ENCODE results near the gene SIGLEC15. TPM values are rescaled to one million over a fixed set of nuclear protein-coding genes. Genes with fewer than 3 reads are reported as not detected.

The SIGLEC15 gene
- total and polyA plus RNA-seq, 12 donors, result 0.03 to 0.38 (median 0.20) TPM; not detected in 6

DNA sequence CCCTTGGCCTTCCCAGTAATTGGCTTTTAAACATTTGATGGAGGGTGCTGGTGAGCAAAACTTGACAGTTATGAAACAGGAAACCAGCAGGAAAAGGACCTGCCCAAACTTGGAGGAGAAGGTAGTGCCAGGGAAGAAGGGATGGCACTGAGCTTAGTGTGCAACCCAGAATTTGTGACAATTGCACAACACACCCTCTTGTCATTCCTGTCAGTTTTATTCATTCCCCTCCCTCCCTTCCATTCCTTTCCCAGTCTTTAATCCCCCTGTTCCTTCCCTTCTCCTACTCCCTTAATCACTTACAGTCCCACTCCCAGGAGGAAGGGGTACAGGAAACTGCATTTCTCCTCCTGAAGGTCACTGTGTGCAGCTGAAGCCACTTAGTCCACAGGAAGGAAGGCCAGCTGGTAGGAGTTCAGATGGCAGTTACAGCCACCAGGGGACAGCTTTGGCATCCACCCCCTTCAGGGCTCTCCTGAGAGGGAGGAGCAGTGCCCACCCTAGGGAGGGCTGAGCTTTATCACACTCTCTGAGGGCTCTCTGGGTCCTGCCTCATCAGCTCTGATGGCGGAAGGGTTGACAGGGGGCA is 24.0 kb upstream of the SIGLEC15 start:
- Histone ChIP-seq H3K4me3 (no peak overlapping the region), H3K9me3 (peaks cover 0 to 31% (median 5%) of the 10 kb centered on the region in 11 donors), H3K36me3 (no peaks in the 10 kb centered on the region), H3K27me3 (no peaks in the 10 kb centered on the region), H3K27ac (no peak overlapping the region), H3K4me1 (peaks cover 0 to 15% (median 0%) of the 10 kb centered on the region in 9 donors)
- intact Hi-C loops (cut with DNase I), result no loop called here
- WGBS, 2 donors, result 89% methylated on average over 1 of the region's 1 CpG
- no peak for ATAC-seq
- TF ChIP-seq, protein P1, sequence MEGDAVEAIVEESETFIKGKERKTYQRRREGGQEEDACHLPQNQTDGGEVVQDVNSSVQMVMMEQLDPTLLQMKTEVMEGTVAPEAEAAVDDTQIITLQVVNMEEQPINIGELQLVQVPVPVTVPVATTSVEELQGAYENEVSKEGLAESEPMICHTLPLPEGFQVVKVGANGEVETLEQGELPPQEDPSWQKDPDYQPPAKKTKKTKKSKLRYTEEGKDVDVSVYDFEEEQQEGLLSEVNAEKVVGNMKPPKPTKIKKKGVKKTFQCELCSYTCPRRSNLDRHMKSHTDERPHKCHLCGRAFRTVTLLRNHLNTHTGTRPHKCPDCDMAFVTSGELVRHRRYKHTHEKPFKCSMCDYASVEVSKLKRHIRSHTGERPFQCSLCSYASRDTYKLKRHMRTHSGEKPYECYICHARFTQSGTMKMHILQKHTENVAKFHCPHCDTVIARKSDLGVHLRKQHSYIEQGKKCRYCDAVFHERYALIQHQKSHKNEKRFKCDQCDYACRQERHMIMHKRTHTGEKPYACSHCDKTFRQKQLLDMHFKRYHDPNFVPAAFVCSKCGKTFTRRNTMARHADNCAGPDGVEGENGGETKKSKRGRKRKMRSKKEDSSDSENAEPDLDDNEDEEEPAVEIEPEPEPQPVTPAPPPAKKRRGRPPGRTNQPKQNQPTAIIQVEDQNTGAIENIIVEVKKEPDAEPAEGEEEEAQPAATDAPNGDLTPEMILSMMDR (IDR thresholded peaks at IDR 0.05), result no peak
- DNase-seq, result no peak

DNA sequence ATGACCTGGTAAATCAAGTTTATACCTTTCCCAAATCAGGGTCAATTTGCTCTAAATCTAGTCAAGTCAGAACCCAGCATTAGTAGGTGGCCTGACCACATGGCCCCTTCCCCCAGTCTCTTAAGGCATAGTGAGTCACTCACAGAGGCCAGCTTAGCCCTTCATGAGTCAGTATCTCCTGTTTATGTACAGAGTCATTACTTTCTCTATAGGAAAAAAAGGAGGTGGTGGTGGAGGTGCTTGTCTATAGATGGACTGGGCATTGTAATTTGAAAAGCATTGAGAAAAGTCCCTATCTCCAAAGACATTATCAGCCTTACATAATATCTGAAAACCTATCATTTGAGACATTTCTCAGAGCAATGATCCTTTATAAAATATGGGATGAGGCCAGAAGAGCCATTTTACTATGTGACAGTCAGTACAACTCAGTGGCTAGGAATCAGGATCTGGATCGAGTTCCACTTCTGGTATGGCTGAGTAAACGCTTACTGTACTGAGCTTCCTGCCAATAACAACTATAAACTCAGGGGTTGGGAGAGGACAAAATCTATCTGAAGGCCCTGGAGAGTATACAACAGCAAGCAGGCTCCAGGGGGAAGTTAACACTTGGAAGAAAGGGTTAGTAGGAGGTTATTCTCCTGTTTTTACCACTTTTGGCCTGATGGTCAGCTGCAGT is 22.5 kb upstream of the SIGLEC15 start:
- ATAC-seq (no peak), DNase-seq (no peak)
- Histone ChIP-seq H3K27ac (peak overlapping the region in 1 of 10 donors; percentile 29), H3K27me3 (no peaks in the 10 kb centered on the region), H3K4me3 (no peak overlapping the region), H3K4me1 (peaks cover 0 to 15% (median 0%) of the 10 kb centered on the region in 9 donors), H3K9me3 (peaks cover 0 to 31% (median 5%) of the 10 kb centered on the region in 11 donors), H3K36me3 (no peaks in the 10 kb centered on the region)
- intact Hi-C loops (cut with DNase I), result no loop called here
- TF ChIP-seq, protein P1 (IDR thresholded peaks at IDR 0.05), result no peak
- WGBS, 2 donors, result 64 to 82% methylated on average over 2 of the region's 2 CpGs

DNA sequence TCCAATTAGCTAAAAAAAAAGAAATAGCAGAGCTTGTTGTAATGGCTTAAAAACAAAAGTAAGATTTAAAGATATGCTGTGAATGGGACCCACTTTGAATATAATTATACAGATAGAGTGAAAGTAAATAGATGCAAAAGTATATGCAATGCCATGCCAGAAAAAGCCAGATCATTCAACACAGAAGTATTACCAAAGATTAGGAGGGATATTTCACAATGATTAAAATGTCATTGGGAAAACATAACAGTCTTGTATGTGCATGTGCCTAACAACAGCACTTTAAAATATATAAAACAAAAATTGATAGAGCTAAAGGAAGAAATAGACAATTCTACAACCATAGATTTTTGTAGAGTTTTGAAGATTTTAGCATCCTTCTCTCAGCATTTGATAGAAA is 19.9 kb upstream of the SIGLEC15 start:
- H3K4me3 ChIP-seq, result no peak overlapping the region
- intact Hi-C loops (cut with DNase I), result no loop called here
- H3K9me3 ChIP-seq, result peaks cover 0 to 31% (median 5%) of the 10 kb centered on the region in 11 donors
- no peak overlapping the region for H3K27ac ChIP-seq
- DNase-seq, result no peak
- no peaks in the 10 kb centered on the region for H3K36me3 ChIP-seq
- H3K4me1 ChIP-seq, result peaks cover 0 to 15% (median 0%) of the 10 kb centered on the region in 9 donors
- TF ChIP-seq, protein P1 (IDR thresholded peaks at IDR 0.05), result no peak
- ATAC-seq, result no peak
- H3K27me3 ChIP-seq, result no peaks in the 10 kb centered on the region

DNA sequence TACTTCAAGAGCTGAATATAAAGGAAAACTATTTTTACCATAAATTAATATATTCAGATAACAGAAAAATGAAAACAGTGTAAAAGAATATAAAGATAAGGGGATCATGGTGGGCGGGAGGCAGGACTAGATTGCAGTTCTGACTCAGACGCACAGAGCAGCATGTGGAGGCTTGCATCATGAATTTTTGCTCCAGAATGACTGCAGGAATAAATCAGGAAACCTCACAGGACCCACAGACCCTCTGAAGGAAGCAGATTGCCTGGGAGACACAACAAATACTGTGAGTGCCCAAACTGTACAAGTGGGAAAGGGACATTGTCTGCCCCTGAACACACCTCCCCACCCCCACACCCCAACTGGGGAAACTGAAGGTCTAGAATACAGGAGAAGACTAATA is 19.2 kb upstream of the SIGLEC15 start:
- TF ChIP-seq, protein P1 (IDR thresholded peaks at IDR 0.05), result no peak
- Histone ChIP-seq H3K4me3 (no peak overlapping the region), H3K36me3 (no peaks in the 10 kb centered on the region), H3K27me3 (no peaks in the 10 kb centered on the region), H3K27ac (no peak overlapping the region), H3K9me3 (peaks cover 0 to 31% (median 5%) of the 10 kb centered on the region in 11 donors), H3K4me1 (peaks cover 0 to 14% (median 0%) of the 10 kb centered on the region in 9 donors)
- ATAC-seq, result no peak
- 67 to 71% methylated on average over 2 of the region's 2 CpGs for WGBS, 2 donors
- no peak for DNase-seq
- intact Hi-C loops (cut with DNase I), result no loop called here
